ENCODE results near the gene SGMS1.
"Not testable (repeated sequence)": the region's sequence is repeated elsewhere in the genome, so short reads cannot be mapped to it uniquely, and the experiment has no call there.

DNA sequence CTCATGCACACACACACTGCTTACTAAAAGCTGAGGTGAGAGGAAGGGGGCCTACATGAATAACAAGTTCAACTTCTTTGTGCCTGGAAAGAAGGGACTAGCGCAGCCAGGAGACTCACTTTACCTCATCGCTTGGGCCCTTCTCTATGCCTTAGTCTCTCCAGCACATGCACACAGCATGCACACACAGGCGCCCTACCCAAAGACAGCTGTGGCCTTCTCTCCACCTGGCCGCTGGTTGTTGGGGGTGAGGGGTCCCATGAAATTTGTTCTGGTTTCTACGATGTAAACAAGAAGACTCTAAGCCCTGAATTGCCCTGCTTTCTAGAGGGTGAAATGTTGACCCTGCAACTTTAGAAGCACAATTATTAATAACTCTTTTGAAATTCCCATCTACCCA, 38.7 kb upstream of the SGMS1 start:
- not testable (repeated sequence) for TF ChIP-seq CTCF (IDR thresholded peaks at IDR 0.05; ENCODE audit: extremely low read depth in 1 of 2, insufficient read depth in 1 of 2, low read depth in 1 of 2, low read length in 2 of 2); JUN (IDR thresholded peaks at IDR 0.05; ENCODE audit: borderline replicate concordance, insufficient read depth, insufficient read length, low read depth); POLR2A (IDR thresholded peaks at IDR 0.05; ENCODE audit: low read depth, low read length); MYC (IDR thresholded peaks at IDR 0.05; ENCODE audit: low read depth, low read length)

Data from endothelial cell of umbilical vein (primary cell).